LoVo (cell line): ENCODE measurements around the gene NAA20.
A peak's percentile ranks its signal among the peaks of the same experiment; 100 is the strongest.

Experiments used
- DNase-seq: peaks from one replicate; pipeline ENCODE4 v3.0.0-alpha.2; 2016; ENCODE audit warnings: low spot score

Gene NAA20

GRCh38 chr20:20017001-20017843 lies at the start of gene NAA20:
NAA20 (plus strand) TSS chr20:20017362; CDS start chr20:20017397, 35 bp downstream.
- DNase-seq: peak; percentile 95

GRCh38 chr20:19967445-19967844 lies 49.7 kb upstream of the NAA20 start:
- no peak for DNase-seq

GRCh38 chr20:19968028-19968427 lies 49.1 kb upstream of the NAA20 start:
- no peak for DNase-seq

- no peak for DNase-seq
Measured at GRCh38 chr20:19968466-19969073, 48.6 kb upstream of the NAA20 start.

GRCh38 chr20:19969106-19969505 lies 48.1 kb upstream of the NAA20 start:
- DNase-seq: no peak

- no peak for DNase-seq
Measured at GRCh38 chr20:19969507-19970255, 47.5 kb upstream of the NAA20 start.

GRCh38 chr20:19970256-19970765 lies 46.9 kb upstream of the NAA20 start:
- DNase-seq: no peak

- no peak for DNase-seq
Measured at GRCh38 chr20:19971116-19971515, 46.0 kb upstream of the NAA20 start.

GRCh38 chr20:19973961-19974629 lies 43.1 kb upstream of the NAA20 start:
- peak; percentile 7 for DNase-seq

GRCh38 chr20:19974630-19975435 lies 42.3 kb upstream of the NAA20 start:
- peak; percentile 83 for DNase-seq

GRCh38 chr20:19975436-19975799 lies 41.7 kb upstream of the NAA20 start:
- DNase-seq: peak; percentile 29

GRCh38 chr20:19975901-19976300 lies 41.3 kb upstream of the NAA20 start:
- no peak for DNase-seq

- DNase-seq: peak; percentile 79
Measured at GRCh38 chr20:19976595-19977372, 40.4 kb upstream of the NAA20 start.

GRCh38 chr20:19977373-19977770 lies 39.8 kb upstream of the NAA20 start:
- DNase-seq: no peak

GRCh38 chr20:19978511-19979210 lies 38.5 kb upstream of the NAA20 start:
- no peak for DNase-seq

- DNase-seq: peak; percentile 60
Measured at GRCh38 chr20:19981031-19981451, 36.1 kb upstream of the NAA20 start.

GRCh38 chr20:19986419-19986818 lies 30.7 kb upstream of the NAA20 start:
- no peak for DNase-seq

GRCh38 chr20:19987046-19987445 lies 30.1 kb upstream of the NAA20 start:
- DNase-seq: no peak

GRCh38 chr20:19990850-19991249 lies 26.3 kb upstream of the NAA20 start:
- DNase-seq: no peak

GRCh38 chr20:19991308-19991707 lies 25.9 kb upstream of the NAA20 start:
- no peak for DNase-seq
